Measurements from ENCODE around the gene AMHR2. TPM values are rescaled to one million over a fixed set of nuclear protein-coding genes. Genes with fewer than 3 reads are reported as not detected.
"Not testable (repeated sequence)": the region's sequence is repeated elsewhere in the genome, so short reads cannot be mapped to it uniquely, and the experiment has no call there.

Gene AMHR2
- polyA plus RNA-seq, 1 donor (not counting 4 experiments of a cell fraction or from before 2014, with no cell fraction given), result 0.04 TPM

- Histone ChIP-seq H3K4me2 (ENCODE audit: control insufficient read depth, extremely low read depth, insufficient read depth, low read depth, low read length) (no peak overlapping the region), H3K27ac (ENCODE audit: control insufficient read depth, insufficient read depth, low read length) (no peak overlapping the region), H3K4me1 (ENCODE audit: control insufficient read depth, extremely low read depth, insufficient read depth, low read length) (no peaks in the 10 kb centered on the region), H4K20me1 (ENCODE audit: control insufficient read depth, extremely low read depth, insufficient read depth, low read length) (no peaks in the 10 kb centered on the region), H3K36me3 (ENCODE audit: control insufficient read depth in 2 of 2, extremely low read depth in 1 of 2, insufficient read depth in 2 of 2, low read length in 2 of 2) (no peaks in the 10 kb centered on the region), H3K79me2 (ENCODE audit: control insufficient read depth, insufficient read depth, low read length) (peaks cover 38% of the 10 kb centered on the region), H3K9me3 (ENCODE audit: control insufficient read depth, low read depth, low read length) (no peaks in the 10 kb centered on the region), H3K4me3 (ENCODE audit: control insufficient read depth in 2 of 3, extremely low read depth in 1 of 3, insufficient read depth in 2 of 3, low read depth in 1 of 3, low read length in 3 of 3) (no peak overlapping the region), H3K9ac (ENCODE audit: control insufficient read depth, extremely low read depth, insufficient read depth, low read length) (no peak overlapping the region), H3K9me1 (ENCODE audit: control insufficient read depth, extremely low read depth, insufficient read depth, low read length) (no peaks in the 10 kb centered on the region), H2AFZ (ENCODE audit: control insufficient read depth, low read length) (no peak overlapping the region), H3K27me3 (ENCODE audit: control insufficient read depth, extremely low read depth, insufficient read depth, low read length) (no peaks in the 10 kb centered on the region)
- no peak for FAIRE-seq
- TF ChIP-seq EZH2 (IDR thresholded peaks at IDR 0.05; ENCODE audit: low read length) (no peak), CTCF (optimal IDR thresholded peaks at IDR 0.05 in 1 of 3, IDR thresholded peaks at IDR 0.05 in 1 of 3, conservative IDR thresholded peaks at IDR 0.05 in 1 of 3; ENCODE audit: extremely low read depth in 1 of 3, insufficient read depth in 2 of 3, low read length in 3 of 3) (no peak)
- dilution Hi-C loops (cut with MboI; ENCODE audit: extremely low pct_ligation_motif_present, low sequenced_read_pairs), result no loop called here
- no peak for DNase-seq (ENCODE audit: low read depth, low spot score)
These were observed 23.8 kb upstream of the AMHR2 start for GRCh38 chr12:53399896-53400295.

DNA sequence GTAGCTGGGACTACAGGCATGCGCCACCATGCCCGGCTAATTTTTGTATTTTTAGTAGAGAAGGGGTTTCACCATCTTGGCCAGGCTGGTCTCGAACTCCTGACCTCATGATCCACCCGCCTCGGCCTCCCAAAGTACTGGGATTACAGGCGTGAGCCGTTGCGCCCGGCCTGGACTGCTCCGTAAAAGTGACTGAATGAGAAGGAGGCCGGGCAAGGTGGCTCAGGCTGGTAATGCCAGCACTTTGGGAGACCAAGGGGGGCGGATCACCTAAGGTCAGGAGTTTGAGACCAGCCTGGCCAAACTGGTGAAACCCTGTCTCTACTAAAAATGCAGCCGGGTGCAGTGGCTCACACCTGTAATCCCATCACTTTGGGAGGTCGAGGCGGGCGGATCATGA, 21.3 kb upstream of the AMHR2 start:
- H3K4me2 ChIP-seq (ENCODE audit: control insufficient read depth, extremely low read depth, insufficient read depth, low read depth, low read length); DNase-seq (ENCODE audit: low read depth, low spot score); H3K36me3 ChIP-seq (ENCODE audit: control insufficient read depth in 2 of 2, extremely low read depth in 1 of 2, insufficient read depth in 2 of 2, low read length in 2 of 2); H3K9me1 ChIP-seq (ENCODE audit: control insufficient read depth, extremely low read depth, insufficient read depth, low read length); H3K4me3 ChIP-seq (ENCODE audit: control insufficient read depth in 2 of 3, extremely low read depth in 1 of 3, insufficient read depth in 2 of 3, low read depth in 1 of 3, low read length in 3 of 3); H4K20me1 ChIP-seq (ENCODE audit: control insufficient read depth, extremely low read depth, insufficient read depth, low read length); H3K4me1 ChIP-seq (ENCODE audit: control insufficient read depth, extremely low read depth, insufficient read depth, low read length); H3K27ac ChIP-seq (ENCODE audit: control insufficient read depth, insufficient read depth, low read length); H3K9me3 ChIP-seq (ENCODE audit: control insufficient read depth, low read depth, low read length); H2AFZ ChIP-seq (ENCODE audit: control insufficient read depth, low read length); H3K27me3 ChIP-seq (ENCODE audit: control insufficient read depth, extremely low read depth, insufficient read depth, low read length); FAIRE-seq; H3K9ac ChIP-seq (ENCODE audit: control insufficient read depth, extremely low read depth, insufficient read depth, low read length); dilution Hi-C loops (cut with MboI; ENCODE audit: extremely low pct_ligation_motif_present, low sequenced_read_pairs): not testable (repeated sequence)
- H3K79me2 ChIP-seq (ENCODE audit: control insufficient read depth, insufficient read depth, low read length), result peaks cover 29% of the 10 kb centered on the region

GRCh38 chr12:53402871-53403270, 20.8 kb upstream of the AMHR2 start:
- Histone ChIP-seq H3K79me2 (ENCODE audit: control insufficient read depth, insufficient read depth, low read length) (peaks cover 26% of the 10 kb centered on the region), H3K4me1 (ENCODE audit: control insufficient read depth, extremely low read depth, insufficient read depth, low read length) (no peaks in the 10 kb centered on the region), H4K20me1 (ENCODE audit: control insufficient read depth, extremely low read depth, insufficient read depth, low read length) (no peaks in the 10 kb centered on the region), H3K27ac (ENCODE audit: control insufficient read depth, insufficient read depth, low read length) (no peak overlapping the region), H3K4me2 (ENCODE audit: control insufficient read depth, extremely low read depth, insufficient read depth, low read depth, low read length) (no peak overlapping the region), H3K9me1 (ENCODE audit: control insufficient read depth, extremely low read depth, insufficient read depth, low read length) (no peaks in the 10 kb centered on the region), H2AFZ (ENCODE audit: control insufficient read depth, low read length) (no peak overlapping the region), H3K9me3 (ENCODE audit: control insufficient read depth, low read depth, low read length) (no peaks in the 10 kb centered on the region), H3K36me3 (ENCODE audit: control insufficient read depth in 2 of 2, extremely low read depth in 1 of 2, insufficient read depth in 2 of 2, low read length in 2 of 2) (peaks cover 0 to 2% of the 10 kb centered on the region in 2 experiments), H3K27me3 (ENCODE audit: control insufficient read depth, extremely low read depth, insufficient read depth, low read length) (no peaks in the 10 kb centered on the region), H3K4me3 (ENCODE audit: control insufficient read depth in 2 of 3, extremely low read depth in 1 of 3, insufficient read depth in 2 of 3, low read depth in 1 of 3, low read length in 3 of 3) (no peak overlapping the region), H3K9ac (ENCODE audit: control insufficient read depth, extremely low read depth, insufficient read depth, low read length) (no peak overlapping the region)
- FAIRE-seq (no peak), DNase-seq (ENCODE audit: low read depth, low spot score) (no peak)
- no peak for TF ChIP-seq EZH2 (IDR thresholded peaks at IDR 0.05; ENCODE audit: low read length)
- TF ChIP-seq CTCF (optimal IDR thresholded peaks at IDR 0.05 in 1 of 3, IDR thresholded peaks at IDR 0.05 in 1 of 3, conservative IDR thresholded peaks at IDR 0.05 in 1 of 3; ENCODE audit: extremely low read depth in 1 of 3, insufficient read depth in 2 of 3, low read length in 3 of 3), result no peak
- dilution Hi-C loops (cut with MboI; ENCODE audit: extremely low pct_ligation_motif_present, low sequenced_read_pairs), result no loop called here

All from keratinocyte (primary cell).